SU-DHL-6 (cell line): ENCODE data around the gene MUC5B.

Experiments used
- H2AFZ ChIP-seq: fragments of 200-600 bp; sonication (generic); 2 replicates; pipeline ENCODE4 v1.6.1; 2014; ENCODE audit warnings: low read depth, mild to moderate bottlenecking, moderate library complexity, mixed read lengths, antibody characterized with exemption, low read length; ENCODE audit not compliant: severe bottlenecking
- H3F3A ChIP-seq: fragments of 200-600 bp; shearing (Covaris generic); 2 replicates; pipeline ENCODE4 v1.6.0; 2016; ENCODE audit warnings: antibody characterized with exemption, mild to moderate bottlenecking; ENCODE audit not compliant: insufficient read depth
- H3K27ac ChIP-seq: fragments of 200-600 bp; sonication (generic); 2 replicates; pipeline ENCODE4 v1.5.1; 2016; ENCODE audit warnings: low read depth, mild to moderate bottlenecking, low read length, moderate library complexity, mixed read lengths
- H3K27me3 ChIP-seq: fragments of 200-600 bp; sonication (generic), shearing (Covaris generic); 2 replicates; pipeline ENCODE4 v1.6.0; 2014; ENCODE audit warnings: mild to moderate bottlenecking, low read length
- H3K36me3 ChIP-seq: fragments of 200-600 bp; sonication (generic); 2 replicates; pipeline ENCODE4 v1.6.1; 2014; ENCODE audit warnings: mild to moderate bottlenecking, low read length, mixed read lengths
- H3K4me2 ChIP-seq: fragments of 300-600, 200-600 bp; shearing (Covaris generic), sonication (generic); 2 replicates; pipeline ENCODE4 v1.6.0; 2014; ENCODE audit warnings: low read length, low read depth, mild to moderate bottlenecking; ENCODE audit not compliant: poor library complexity, severe bottlenecking
- H3K4me3 ChIP-seq: fragments of 200-600 bp; sonication (generic); 2 replicates; pipeline ENCODE4 v1.5.1; 2014; ENCODE audit warnings: antibody characterized with exemption, low read length, mild to moderate bottlenecking, mixed read lengths; ENCODE audit not compliant: insufficient read depth, poor library complexity, severe bottlenecking
- H3K79me2 ChIP-seq: fragments of 200-600 bp; sonication (generic); 2 replicates; pipeline ENCODE4 v1.6.1; 2014; ENCODE audit warnings: mild to moderate bottlenecking, low read length, moderate library complexity; ENCODE audit not compliant: insufficient read depth
- H3K9ac ChIP-seq: fragments of 200-600 bp; sonication (generic); 2 replicates; pipeline ENCODE4 v1.7.0; 2014; ENCODE audit warnings: mild to moderate bottlenecking, low read length
- H3K9me2 ChIP-seq: fragments of 200-600 bp; sonication (generic); replicated peaks from 2 replicates; pipeline ENCODE4 v1.6.1; 2014; ENCODE audit warnings: low read length; ENCODE audit not compliant: insufficient read depth
- H3K9me3 ChIP-seq: fragments of 200-600 bp; sonication (generic); 2 replicates; pipeline ENCODE4 v1.6.1; 2014; ENCODE audit warnings: low read length, mixed read lengths; ENCODE audit not compliant: insufficient read depth
- H4K20me1 ChIP-seq: fragments of 200-600 bp; sonication (generic); 2 replicates; pipeline ENCODE4 v1.6.1; 2014; ENCODE audit warnings: low read depth, mild to moderate bottlenecking, antibody characterized with exemption, low read length, moderate library complexity, mixed read lengths
- CTCF ChIP-seq: fragments of 200-600 bp; sonication (generic); IDR thresholded peaks from one replicate; pipeline ENCODE4 v1.5.1; 2017; ENCODE audit warnings: antibody characterized with exemption, mild to moderate bottlenecking, low read length, moderate library complexity; ENCODE audit not compliant: insufficient read depth, poor library complexity, severe bottlenecking
- EZH2phosphoT487 ChIP-seq: fragments of 200-600 bp; sonication (generic), shearing (Covaris generic); conservative IDR thresholded peaks from 2 replicates; pipeline ENCODE4 v1.6.1; 2018; ENCODE audit warnings: mild to moderate bottlenecking, antibody characterized with exemption, low read length, moderate library complexity, mixed read lengths

MUC5B gene

GRCh38 chr11:1283091-1283511, 60.2 kb downstream of the MUC5B start:
- H3K27ac ChIP-seq, result no peak overlapping the region

GRCh38 chr11:1283906-1284305, 61.0 kb downstream of the MUC5B start:
- H3K79me2 ChIP-seq, result no peaks in the 10 kb centered on the region
- H4K20me1 ChIP-seq, result no peaks in the 10 kb centered on the region
- no peak overlapping the region for H2AFZ ChIP-seq
- TF ChIP-seq EZH2phosphoT487 (no peak), CTCF (no peak)
- H3K9me2 ChIP-seq, result no peaks in the 10 kb centered on the region
- H3F3A ChIP-seq, result no peaks in the 10 kb centered on the region
- H3K9ac ChIP-seq, result no peak overlapping the region
- no peaks in the 10 kb centered on the region for H3K27me3 ChIP-seq
- no peaks in the 10 kb centered on the region for H3K36me3 ChIP-seq
- H3K4me3 ChIP-seq, result no peak overlapping the region
- no peak overlapping the region for H3K27ac ChIP-seq
- no peak overlapping the region for H3K4me2 ChIP-seq
- H3K9me3 ChIP-seq, result no peaks in the 10 kb centered on the region

More at GRCh38 chr11:1283091-1283511, 60.2 kb downstream of the MUC5B start:
- Histone ChIP-seq H3K9me2 (no peaks in the 10 kb centered on the region), H3K9me3 (no peaks in the 10 kb centered on the region), H3K4me2 (no peak overlapping the region), H3K79me2 (no peaks in the 10 kb centered on the region), H3K9ac (no peak overlapping the region), H3K27me3 (no peaks in the 10 kb centered on the region), H3F3A (no peaks in the 10 kb centered on the region), H2AFZ (no peak overlapping the region), H4K20me1 (no peaks in the 10 kb centered on the region), H3K36me3 (no peaks in the 10 kb centered on the region), H3K4me3 (no peak overlapping the region)
- TF ChIP-seq EZH2phosphoT487, result no peak
- TF ChIP-seq CTCF, result no peak

GRCh38 chr11:1285316-1285744, 62.5 kb downstream of the MUC5B start:
- no peaks in the 10 kb centered on the region for H3K9me2 ChIP-seq
- no peaks in the 10 kb centered on the region for H4K20me1 ChIP-seq

More at GRCh38 chr11:1285316-1285744, 62.5 kb downstream of the MUC5B start:
- TF ChIP-seq CTCF, result no peak
- no peak for TF ChIP-seq EZH2phosphoT487
- Histone ChIP-seq H3K79me2 (no peaks in the 10 kb centered on the region), H3K36me3 (no peaks in the 10 kb centered on the region), H2AFZ (no peak overlapping the region), H3K27ac (no peak overlapping the region), H3F3A (no peaks in the 10 kb centered on the region), H3K27me3 (no peaks in the 10 kb centered on the region), H3K9ac (no peak overlapping the region), H3K4me3 (no peak overlapping the region), H3K9me3 (no peaks in the 10 kb centered on the region), H3K4me2 (no peak overlapping the region)
